NCI-H748 (cell line): ENCODE measurements around the gene IQSEC2.
A peak's percentile ranks its signal among the peaks of the same experiment; 100 is the strongest.

Source experiments
- DNase-seq: peaks from one replicate; lab custom pipeline; 2025; ENCODE audit not compliant: unreplicated experiment; lab: John Stamatoyannopoulos, UW

IQSEC2 gene

GRCh38 chrX:53272808-53273337 lies 8.5 kb downstream of the IQSEC2 start:
- no peak for DNase-seq

GRCh38 chrX:53269536-53270107 lies 11.8 kb downstream of the IQSEC2 start:
- DNase-seq: no peak

- DNase-seq: no peak
These were observed 13.2 kb downstream of the IQSEC2 start for GRCh38 chrX:53268173-53268572.

- no peak for DNase-seq
These were observed 14.5 kb downstream of the IQSEC2 start for GRCh38 chrX:53266914-53267313.

- no peak for DNase-seq
These were observed 15.4 kb downstream of the IQSEC2 start for GRCh38 chrX:53265771-53266574.

- no peak for DNase-seq
These were observed 17.7 kb downstream of the IQSEC2 start for GRCh38 chrX:53263597-53264094.

GRCh38 chrX:53262918-53263394 lies 18.4 kb downstream of the IQSEC2 start:
- no peak for DNase-seq

GRCh38 chrX:53262189-53262917 lies 19.0 kb downstream of the IQSEC2 start:
- DNase-seq: peak; percentile 38

GRCh38 chrX:53261355-53261972 lies 19.9 kb downstream of the IQSEC2 start:
- no peak for DNase-seq

GRCh38 chrX:53260836-53261235 lies 20.5 kb downstream of the IQSEC2 start:
- DNase-seq: no peak

GRCh38 chrX:53257670-53258423 lies 23.5 kb downstream of the IQSEC2 start:
- DNase-seq: no peak

GRCh38 chrX:53257166-53257565 lies 24.2 kb downstream of the IQSEC2 start:
- no peak for DNase-seq

GRCh38 chrX:53256446-53257041 lies 24.8 kb downstream of the IQSEC2 start:
- peak; percentile 30 for DNase-seq

GRCh38 chrX:53255738-53256191 lies 25.6 kb downstream of the IQSEC2 start:
- no peak for DNase-seq

- no peak for DNase-seq
These were observed 26.6 kb downstream of the IQSEC2 start for GRCh38 chrX:53254570-53255461.

- no peak for DNase-seq
These were observed 27.9 kb downstream of the IQSEC2 start for GRCh38 chrX:53253293-53254020.

- DNase-seq: no peak
These were observed 30.1 kb downstream of the IQSEC2 start for GRCh38 chrX:53251307-53251706.

GRCh38 chrX:53250556-53250955 lies 30.8 kb downstream of the IQSEC2 start:
- no peak for DNase-seq
